ENCODE data around the gene ASB13.

ASB13 gene

DNA sequence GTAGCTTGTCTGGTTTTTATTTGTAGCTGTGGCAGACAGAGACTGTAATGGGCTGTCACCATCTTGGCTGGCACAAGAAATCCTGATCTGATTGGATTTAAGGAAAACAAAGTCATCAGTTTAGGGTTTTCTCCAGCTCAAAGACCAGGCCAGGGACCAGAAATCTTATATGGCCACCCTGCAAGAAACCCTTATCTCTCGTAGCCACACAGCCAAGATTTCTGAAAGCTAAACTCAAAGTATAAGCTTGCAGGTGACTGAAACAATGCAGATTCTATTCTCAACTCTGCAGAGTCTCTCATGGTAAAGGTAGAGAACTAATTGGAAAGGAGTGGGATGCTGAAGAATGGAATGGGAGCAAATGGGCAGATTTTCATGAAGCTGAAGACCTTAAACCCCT is 3.2 kb upstream of the ASB13 start:
- no peak for DNase-seq (ENCODE audit: low spot score)

GRCh38 chr10:5668429-5668828 is 2.0 kb upstream of the ASB13 start:
- no peak for DNase-seq (ENCODE audit: low spot score)

- no peak for DNase-seq (ENCODE audit: low spot score)
These were observed 641 bp upstream of the ASB13 start for GRCh38 chr10:5666841-5667630.

DNA sequence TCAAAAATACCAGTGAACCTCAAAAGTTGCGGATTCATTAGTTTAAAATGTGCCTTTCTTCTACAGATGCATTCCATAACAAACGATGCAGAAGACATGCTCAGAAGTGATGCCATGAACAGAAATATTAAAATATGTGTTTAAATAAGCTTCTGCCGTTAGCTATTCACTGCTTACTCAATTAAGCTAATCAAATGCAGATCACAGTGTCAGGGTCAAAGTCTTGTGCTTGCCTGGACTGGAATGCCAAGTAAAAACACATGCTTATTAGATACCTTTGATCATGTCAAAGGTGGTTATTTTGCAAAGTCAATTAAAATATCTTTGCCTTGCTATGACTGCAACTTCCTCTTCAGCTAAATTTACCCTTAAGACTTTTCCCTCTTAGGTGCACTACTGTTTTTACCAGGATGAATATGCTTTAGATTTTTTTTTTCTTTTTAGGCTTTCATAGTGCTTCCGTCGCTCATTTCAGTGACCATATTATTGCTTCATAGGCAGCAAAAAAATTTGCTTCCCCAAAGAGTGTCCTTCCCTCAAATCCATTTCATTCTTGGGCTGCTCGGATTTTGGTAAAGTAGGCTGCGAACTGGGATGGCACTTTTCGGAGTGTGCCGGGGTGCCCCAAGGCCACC is 905 bp downstream of the ASB13 start:
- no peak for DNase-seq (ENCODE audit: low spot score)

DNA sequence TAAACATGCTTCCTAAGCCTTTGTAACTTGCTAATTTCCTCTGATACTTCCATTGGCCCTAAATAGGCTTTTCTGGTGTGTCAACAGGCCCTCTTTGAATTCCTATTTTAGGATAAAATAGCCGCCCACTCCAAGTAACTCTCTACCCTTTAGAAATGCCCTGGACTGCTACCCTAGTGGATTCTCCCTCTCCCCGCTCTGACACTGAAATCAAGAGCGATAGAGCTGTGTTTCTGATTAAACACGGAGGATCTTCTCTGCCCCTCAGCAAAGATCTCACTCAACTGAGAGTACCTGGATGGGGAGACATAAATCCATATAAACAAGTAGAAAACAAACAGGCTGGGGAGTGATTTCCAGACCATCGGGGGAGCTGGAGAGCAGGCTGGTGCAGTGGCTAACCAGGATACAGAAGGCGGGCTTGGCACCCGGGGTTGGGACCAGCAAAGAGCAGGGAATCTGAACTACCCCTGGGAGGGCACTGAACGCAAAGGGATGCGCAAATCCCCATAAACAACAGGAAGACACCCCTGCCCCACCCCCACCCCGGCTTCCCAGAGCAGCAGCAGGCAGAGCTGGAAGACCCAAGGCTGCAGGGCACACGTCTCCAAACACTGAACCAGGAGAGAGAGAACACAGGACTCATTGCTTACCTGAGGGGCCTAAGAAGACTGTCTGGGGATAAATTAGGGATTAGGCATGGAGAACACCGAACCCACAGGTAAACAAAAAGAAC is 2.5 kb downstream of the ASB13 start:
- no peak for DNase-seq (ENCODE audit: low spot score)

DNA sequence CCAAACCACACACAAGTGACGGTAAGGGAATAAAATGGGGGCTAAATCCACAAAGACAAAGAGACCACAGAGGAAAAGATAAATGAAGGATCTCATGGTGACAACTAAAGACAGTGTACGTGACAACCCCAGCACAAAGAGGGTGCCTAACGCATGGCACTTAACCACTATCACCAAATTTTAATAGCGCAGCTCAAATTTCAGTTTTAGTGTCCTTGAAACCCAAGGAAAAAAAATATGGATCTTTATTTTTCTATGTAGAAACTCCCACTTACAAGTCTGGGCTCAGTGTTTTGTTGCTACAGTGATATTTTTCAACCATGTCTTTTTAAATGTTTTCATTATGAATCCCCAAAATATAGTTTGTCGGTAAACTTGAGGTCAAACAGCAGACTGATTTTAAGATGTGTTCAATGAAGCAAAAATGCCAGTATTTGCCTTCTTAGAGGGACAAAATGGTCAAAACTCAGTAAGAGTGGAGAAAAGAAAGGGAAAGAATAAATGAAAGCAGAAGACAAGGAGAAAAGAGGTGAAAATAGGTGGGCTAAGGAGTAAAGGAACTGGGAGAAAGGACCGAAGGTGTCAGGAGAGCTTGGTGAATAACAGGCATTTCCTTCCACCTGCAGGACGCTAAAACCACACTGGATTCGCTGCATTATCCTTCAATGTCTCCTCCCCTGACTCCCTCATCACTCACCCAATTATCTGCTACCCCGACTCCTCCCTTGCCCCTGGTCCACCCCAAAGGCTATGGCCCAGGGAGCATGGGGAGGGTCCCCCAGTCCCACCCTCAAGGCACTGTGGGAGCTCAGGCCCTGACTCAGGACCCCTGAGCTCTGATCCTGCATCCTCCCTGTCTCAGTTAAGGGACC is 3.5 kb downstream of the ASB13 start:
- DNase-seq (ENCODE audit: low spot score): no peak

- no peak for DNase-seq (ENCODE audit: low spot score)
These were observed 5.4 kb downstream of the ASB13 start for GRCh38 chr10:5661043-5661442.

- no peak for DNase-seq (ENCODE audit: low spot score)
These were observed 6.5 kb downstream of the ASB13 start for GRCh38 chr10:5659702-5660528.

- DNase-seq (ENCODE audit: low spot score): no peak
These were observed 7.3 kb downstream of the ASB13 start for GRCh38 chr10:5658871-5659618.

- DNase-seq (ENCODE audit: low spot score): no peak
These were observed 9.4 kb downstream of the ASB13 start for GRCh38 chr10:5656737-5657579.

DNA sequence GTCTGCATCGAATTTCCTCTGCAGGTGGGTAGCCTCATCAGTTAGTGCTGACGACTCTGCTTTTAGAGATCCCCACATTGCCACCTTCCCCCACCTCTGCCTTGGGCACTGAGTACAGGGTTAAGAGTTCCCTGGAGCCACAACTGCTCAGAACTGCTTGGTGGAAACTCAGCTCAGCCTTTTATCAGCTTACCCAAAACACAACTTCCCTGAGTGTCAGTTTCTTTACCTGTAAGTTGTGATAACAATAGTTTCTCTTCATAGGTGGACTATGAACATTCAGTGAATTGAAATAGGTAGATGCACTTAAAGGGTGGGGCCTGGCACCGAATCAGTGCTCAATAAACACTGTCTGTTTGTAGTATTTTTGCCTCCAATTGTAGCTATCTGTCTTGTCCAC is 11.3 kb downstream of the ASB13 start:
- no peak for DNase-seq (ENCODE audit: low spot score)

- no peak for DNase-seq (ENCODE audit: low spot score)
These were observed 12.1 kb downstream of the ASB13 start for GRCh38 chr10:5654218-5654755.

DNA sequence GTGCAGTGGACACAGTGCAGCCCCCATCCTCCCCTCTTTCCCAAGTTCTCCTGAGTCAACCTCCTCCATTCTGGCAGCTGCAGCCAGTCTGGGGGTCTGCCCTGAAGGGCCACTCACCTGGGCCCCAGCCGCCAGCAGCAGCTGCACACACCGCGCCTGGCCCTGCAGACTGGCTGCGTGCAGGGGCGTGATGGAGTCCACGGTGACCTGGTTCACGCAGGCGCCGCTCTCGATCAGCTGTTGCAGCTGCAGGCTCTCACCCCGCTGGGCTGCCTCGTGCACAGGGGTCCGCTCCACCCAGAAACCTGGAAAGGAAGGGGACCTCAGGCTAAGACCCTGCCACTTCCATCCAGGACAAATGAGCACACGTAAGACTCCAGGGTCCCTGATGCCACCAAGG is 13.6 kb downstream of the ASB13 start:
- DNase-seq (ENCODE audit: low spot score): no peak

- DNase-seq (ENCODE audit: low spot score): no peak
These were observed 15.0 kb downstream of the ASB13 start for GRCh38 chr10:5651388-5651764.

GRCh38 chr10:5650664-5651387 is 15.6 kb downstream of the ASB13 start:
- no peak for DNase-seq (ENCODE audit: low spot score)

DNA sequence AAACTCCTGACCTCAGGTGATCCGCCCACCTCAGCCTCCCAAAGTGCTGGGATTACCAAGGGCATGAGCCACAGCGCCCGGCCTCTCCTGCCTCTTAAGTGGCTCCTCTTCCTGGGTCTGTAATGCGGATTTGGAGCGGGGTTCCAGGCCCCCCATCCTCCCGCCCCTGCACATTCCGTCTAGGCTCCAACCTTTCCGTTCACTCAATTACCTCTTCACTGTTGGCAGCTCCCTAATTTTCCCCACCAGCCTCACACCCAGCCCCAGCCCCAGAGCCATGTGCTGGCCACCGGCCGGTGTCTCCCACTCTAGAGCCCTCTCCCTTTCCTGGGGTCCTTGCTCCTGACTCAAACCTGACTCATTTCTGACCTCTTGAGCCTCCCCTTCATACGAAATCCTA is 16.6 kb downstream of the ASB13 start:
- no peak for DNase-seq (ENCODE audit: low spot score)

- DNase-seq (ENCODE audit: low spot score): no peak
These were observed 17.6 kb downstream of the ASB13 start for GRCh38 chr10:5648494-5649457.

All from D341Med (cell line).